C4-2B (cell line): ENCODE measurements around the gene TEDC1.

Experiments
- ZFX ChIP-seq: fragments of 450-650 bp; IDR thresholded peaks from 2 replicates; pipeline ENCODE4 v1.6.1; 2017
- TF ChIP-seq, protein P1 (sequence below): fragments of 450-650 bp; conservative IDR thresholded peaks from 2 replicates; pipeline ENCODE4 v1.5.1; 2017; ENCODE audit warnings: mild to moderate bottlenecking

DNA sequence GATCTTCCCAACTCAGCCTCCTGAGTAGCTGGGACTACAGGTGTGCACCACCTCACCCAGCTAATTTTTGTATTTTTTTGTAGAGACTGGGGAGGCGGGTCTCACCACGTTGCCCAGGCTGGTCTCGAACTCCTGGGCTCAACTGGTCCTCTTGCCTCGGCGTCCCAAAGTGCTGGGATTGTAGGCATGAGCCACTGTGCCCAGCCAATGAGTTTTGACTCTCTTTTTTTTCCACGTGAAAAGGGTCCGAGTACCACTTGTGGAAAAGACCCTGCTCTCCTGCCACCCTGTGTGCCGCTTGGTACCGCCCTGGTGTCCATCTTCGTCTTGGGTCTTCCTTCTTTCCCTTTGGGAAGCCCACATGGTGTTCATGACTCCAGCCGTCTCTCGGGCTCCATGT, 17.6 kb downstream of the TEDC1 start:
- TF ChIP-seq, protein P1, sequence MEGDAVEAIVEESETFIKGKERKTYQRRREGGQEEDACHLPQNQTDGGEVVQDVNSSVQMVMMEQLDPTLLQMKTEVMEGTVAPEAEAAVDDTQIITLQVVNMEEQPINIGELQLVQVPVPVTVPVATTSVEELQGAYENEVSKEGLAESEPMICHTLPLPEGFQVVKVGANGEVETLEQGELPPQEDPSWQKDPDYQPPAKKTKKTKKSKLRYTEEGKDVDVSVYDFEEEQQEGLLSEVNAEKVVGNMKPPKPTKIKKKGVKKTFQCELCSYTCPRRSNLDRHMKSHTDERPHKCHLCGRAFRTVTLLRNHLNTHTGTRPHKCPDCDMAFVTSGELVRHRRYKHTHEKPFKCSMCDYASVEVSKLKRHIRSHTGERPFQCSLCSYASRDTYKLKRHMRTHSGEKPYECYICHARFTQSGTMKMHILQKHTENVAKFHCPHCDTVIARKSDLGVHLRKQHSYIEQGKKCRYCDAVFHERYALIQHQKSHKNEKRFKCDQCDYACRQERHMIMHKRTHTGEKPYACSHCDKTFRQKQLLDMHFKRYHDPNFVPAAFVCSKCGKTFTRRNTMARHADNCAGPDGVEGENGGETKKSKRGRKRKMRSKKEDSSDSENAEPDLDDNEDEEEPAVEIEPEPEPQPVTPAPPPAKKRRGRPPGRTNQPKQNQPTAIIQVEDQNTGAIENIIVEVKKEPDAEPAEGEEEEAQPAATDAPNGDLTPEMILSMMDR = no peak
- no peak for TF ChIP-seq ZFX
